CD4-positive, alpha-beta T cell (primary cell): ENCODE results near the gene HSD3B7. TPM values are rescaled to one million over a fixed set of nuclear protein-coding genes. Genes with fewer than 3 reads are reported as not detected.

Experiments
- ATAC-seq: fragments of 200-7000 bp; cut with Tn5 transposase; one replicate; pipeline ENCODE4 v1.10.0; 2022; ENCODE audit warnings: mild to moderate bottlenecking; ENCODE audit not compliant: poor library complexity
- CTCF ChIA-PET: fragments of 350-600 bp; sonication (Branson Sonifier 250); formaldehyde crosslinking; loops from one replicate; lab custom pipeline; 2021; ENCODE audit warnings: antibody characterized with exemption, inconsistent platforms; lab: Charles Lee
- POLR2A ChIA-PET: fragments of 350-600 bp; sonication (Branson Sonifier 250); formaldehyde crosslinking; loops from one replicate; lab custom pipeline; 2021; ENCODE audit warnings: antibody characterized with exemption, inconsistent platforms; lab: Charles Lee
- DNase-seq, 14 experiments: peaks; one replicate each; pipeline ENCODE4 v3.0.0-alpha.2; 2013 to 2020; ENCODE audit warnings: mixed read lengths in 2 of 14
- H3K27ac ChIP-seq, 2 donors: one replicate each; pipeline versions ENCODE4 v1.5.1 to v1.7.0; 2013; ENCODE audit warnings: low read length in 2 of 2, low read depth in 1 of 2, mild to moderate bottlenecking in 1 of 2
- H3K27me3 ChIP-seq, 2 experiments: 1 replicate in 1 of 2; 2 replicates in 1 of 2; pipeline versions ENCODE4 v1.6.1 to v1.7.0; 2013; ENCODE audit warnings: low read length in 2 of 2, control low read depth in 1 of 2, mild to moderate bottlenecking in 1 of 2, moderate library complexity in 1 of 2; ENCODE audit not compliant: insufficient read depth in 2 of 2, control insufficient read depth in 1 of 2
- H3K36me3 ChIP-seq: one replicate; pipeline ENCODE4 v1.6.1; 2013; ENCODE audit warnings: low read length, control low read depth; ENCODE audit not compliant: insufficient read depth
- H3K4me1 ChIP-seq: one replicate; pipeline ENCODE4 v1.6.1; 2013; ENCODE audit warnings: low read length, control low read depth; ENCODE audit not compliant: insufficient read depth
- H3K4me3 ChIP-seq: one replicate; pipeline ENCODE4 v1.5.1; 2013; ENCODE audit warnings: mild to moderate bottlenecking, low read length, moderate library complexity
- H3K9me3 ChIP-seq, 2 experiments: 1 replicate in 1 of 2; 2 replicates in 1 of 2; pipeline versions ENCODE4 v1.6.1 to v1.7.0; 2013; ENCODE audit warnings: low read length in 2 of 2, mild to moderate bottlenecking in 2 of 2, control low read depth in 1 of 2, moderate library complexity in 1 of 2; ENCODE audit not compliant: control insufficient read depth in 1 of 2, insufficient read depth in 1 of 2
- H3K27ac Mint-ChIP-seq: one replicate; pipeline ENCODE4 v1.8.0; 2020; ENCODE audit warnings: mixed read lengths
- H3K27me3 Mint-ChIP-seq: one replicate; pipeline ENCODE4 v1.8.0; 2021; ENCODE audit warnings: mixed read lengths
- H3K36me3 Mint-ChIP-seq: one replicate; pipeline ENCODE4 v1.8.0; 2021; ENCODE audit warnings: low read depth, mixed read lengths
- H3K4me1 Mint-ChIP-seq: one replicate; pipeline ENCODE4 v1.8.0; 2021; ENCODE audit warnings: low read depth, mixed read lengths
- H3K4me3 Mint-ChIP-seq: one replicate; pipeline ENCODE4 v1.8.0; 2020; ENCODE audit warnings: mild to moderate bottlenecking, mixed read lengths
- H3K9me3 Mint-ChIP-seq: one replicate; pipeline ENCODE4 v1.8.0; 2020; ENCODE audit warnings: mixed read lengths
- CTCF ChIP-seq: fragments of 200-600 bp; IDR thresholded peaks from one replicate; pipeline ENCODE4 v1.8.0; 2022; ENCODE audit warnings: antibody characterized with exemption, mild to moderate bottlenecking
- intact Hi-C, 2 experiments: fragments of 100-400 bp; cut with DNase I in 1 of 2; cut with micrococcal nuclease in 1 of 2; formaldehyde crosslinking; loops; one replicate each; pipeline versions ENCODE4 v1.15.1 to v1.9.0; 2023 to 2025; cut with DNase I, micrococcal nuclease
- total RNA-seq, 174 experiments: library from RNA in 2 of 174; stranded (reverse) in 2 of 174; gene quantifications; one replicate each; pipeline ENCODE4 v1.2.3 and lab custom pipeline; 2021 to 2026

HSD3B7 gene
- total RNA-seq, 2 experiments from 2014 or later: 0.11 TPM; not detected in 1

- Histone ChIP-seq H3K27me3 (no peaks in the 10 kb centered on the region), H3K9me3 (no peaks in the 10 kb centered on the region), H3K4me1 (peaks cover 2% of the 10 kb centered on the region), H3K36me3 (no peaks in the 10 kb centered on the region), H3K27ac (no peak overlapping the region), H3K4me3 (no peak overlapping the region)
- Mint-ChIP-seq H3K27ac (no peak overlapping the region), H3K4me1 (peaks cover 6% of the 10 kb centered on the region), H3K9me3 (no peaks in the 10 kb centered on the region), H3K4me3 (no peak overlapping the region), H3K27me3 (no peaks in the 10 kb centered on the region), H3K36me3 (no peaks in the 10 kb centered on the region)
- POLR2A ChIA-PET: no interaction called here
- DNase-seq: no peak
- ATAC-seq: no peak
- TF ChIP-seq CTCF: no peak
- intact Hi-C loops: no loop called here
- CTCF ChIA-PET: no interaction called here
Observed at GRCh38 chr16:31005350-31006085, 20.5 kb downstream of the HSD3B7 start.

- Mint-ChIP-seq H3K36me3 (no peaks in the 10 kb centered on the region), H3K4me3 (no peak overlapping the region), H3K27me3 (peaks cover 2% of the 10 kb centered on the region), H3K4me1 (peaks cover 9% of the 10 kb centered on the region), H3K27ac (no peak overlapping the region), H3K9me3 (no peaks in the 10 kb centered on the region)
- no peaks in the 10 kb centered on the region for H3K9me3 ChIP-seq
- H3K27me3 ChIP-seq: peaks cover 0 to 2% of the 10 kb centered on the region in 2 experiments
- no peak for DNase-seq
- no peak overlapping the region for H3K4me3 ChIP-seq
- POLR2A ChIA-PET: no interaction called here
- ATAC-seq: no peak
- intact Hi-C loops: no loop called here
- no peak overlapping the region for H3K27ac ChIP-seq
- H3K4me1 ChIP-seq: peaks cover 6% of the 10 kb centered on the region
- no peaks in the 10 kb centered on the region for H3K36me3 ChIP-seq
- no peak for TF ChIP-seq CTCF
- CTCF ChIA-PET: no interaction called here
Observed at GRCh38 chr16:31006086-31006385, 21.0 kb downstream of the HSD3B7 start.

DNA sequence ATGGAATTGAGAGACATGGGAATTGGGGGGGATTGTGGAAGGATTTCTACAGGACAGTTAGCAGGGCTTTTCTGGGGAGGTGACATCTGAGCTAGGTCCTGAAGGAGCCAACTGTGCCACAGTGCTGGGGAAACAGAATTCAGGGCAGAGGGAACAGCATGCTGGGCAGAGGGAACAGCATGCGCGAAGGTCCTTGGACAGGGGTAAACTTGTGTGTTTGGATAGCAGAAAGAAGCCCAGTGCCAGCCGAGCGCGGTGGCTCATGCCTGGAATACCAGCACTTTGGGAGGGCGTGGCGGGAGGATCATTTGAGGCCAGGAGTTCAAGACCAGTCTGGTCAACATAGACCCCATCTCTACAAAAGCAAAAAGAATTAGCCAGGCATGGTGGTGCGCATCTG lies 21.6 kb downstream of the HSD3B7 start:
- Histone ChIP-seq H3K4me3 (no peak overlapping the region), H3K36me3 (no peaks in the 10 kb centered on the region), H3K27ac (no peak overlapping the region), H3K4me1 (peaks cover 9% of the 10 kb centered on the region), H3K9me3 (no peaks in the 10 kb centered on the region), H3K27me3 (peaks cover 2 to 4% of the 10 kb centered on the region in 2 experiments)
- no peak for DNase-seq
- Mint-ChIP-seq H3K9me3 (no peaks in the 10 kb centered on the region), H3K27me3 (peaks cover 7% of the 10 kb centered on the region), H3K4me3 (peak overlapping the region; percentile 9), H3K4me1 (peaks cover 15% of the 10 kb centered on the region), H3K36me3 (no peaks in the 10 kb centered on the region), H3K27ac (no peak overlapping the region)
- intact Hi-C loops: no loop called here
- no peak for ATAC-seq
- no peak for TF ChIP-seq CTCF
- ChIA-PET CTCF (no interaction called here), POLR2A (no interaction called here)
